Stimulated activated CD8-positive, alpha-beta memory T cell treated with anti-CD3 and anti-CD28 coated beads, Interleukin-15, amount 100 ng/mL, for 4 hours (primary cell): ENCODE results near the gene NKIRAS2.
A peak's percentile ranks its signal among the peaks of the same experiment; 100 is the strongest.
"Not testable (repeated sequence)": the region's sequence is repeated elsewhere in the genome, so short reads cannot be mapped to it uniquely, and the experiment has no call there.

Experiments used
- DNase-seq, 2 donors: peaks; one replicate each; pipeline ENCODE4 v3.0.0-alpha.2; 2020; ENCODE audit warnings: low read depth in 2 of 2

Gene NKIRAS2

DNA sequence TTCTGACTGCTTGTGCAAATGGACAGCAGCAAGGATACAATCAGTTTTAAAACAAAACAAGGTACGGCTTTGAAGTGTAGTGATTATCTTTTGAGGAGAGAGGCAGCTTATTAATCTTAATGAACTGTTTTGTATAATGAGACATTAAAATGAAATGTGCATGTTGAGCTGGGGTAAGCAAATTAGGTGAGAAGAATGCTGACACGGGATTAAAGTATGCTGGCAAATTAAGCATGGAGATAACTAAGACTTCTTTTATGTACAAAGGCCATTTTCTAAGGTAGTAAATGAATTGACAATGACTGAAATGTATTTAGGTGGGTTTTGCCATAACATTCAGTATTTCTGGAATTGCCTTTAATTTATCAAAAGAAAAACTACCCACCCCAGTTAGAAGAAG is 21.4 kb upstream of the NKIRAS2 start:
- no peak for DNase-seq

DNA sequence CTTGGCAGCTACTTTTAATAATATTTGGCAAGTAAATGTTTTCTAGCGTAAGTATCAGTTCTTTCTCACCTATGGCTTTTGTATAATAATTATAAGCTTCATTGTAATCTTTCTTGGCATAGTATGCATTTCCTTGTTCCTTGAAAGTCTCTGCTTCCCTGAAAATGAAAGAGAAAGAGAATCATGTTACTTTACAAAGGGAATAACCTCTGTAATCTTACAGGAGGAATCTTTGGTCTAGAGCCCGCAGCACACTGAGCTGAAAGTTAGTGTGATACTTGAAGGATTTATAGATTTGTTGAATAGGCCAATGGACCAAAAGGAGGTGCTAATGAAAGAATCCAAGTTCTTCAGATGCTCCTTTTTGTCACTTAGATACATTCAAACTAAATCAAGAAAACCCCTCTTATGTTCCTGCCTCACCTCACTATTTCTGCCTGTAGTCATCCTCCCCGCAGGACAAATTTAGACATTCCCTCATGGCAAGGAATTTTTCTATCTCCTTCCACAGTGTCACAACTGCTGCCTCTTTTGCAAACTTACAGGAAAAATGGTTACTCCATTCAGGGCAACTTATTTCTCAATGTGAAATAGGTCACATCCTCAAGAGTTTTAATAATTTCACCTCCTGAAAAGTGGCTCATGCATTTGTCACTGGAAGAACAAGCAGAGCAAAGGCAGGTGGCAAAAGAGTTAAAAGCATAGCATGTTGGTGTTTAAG is 19.3 kb upstream of the NKIRAS2 start:
- DNase-seq: no peak

DNA sequence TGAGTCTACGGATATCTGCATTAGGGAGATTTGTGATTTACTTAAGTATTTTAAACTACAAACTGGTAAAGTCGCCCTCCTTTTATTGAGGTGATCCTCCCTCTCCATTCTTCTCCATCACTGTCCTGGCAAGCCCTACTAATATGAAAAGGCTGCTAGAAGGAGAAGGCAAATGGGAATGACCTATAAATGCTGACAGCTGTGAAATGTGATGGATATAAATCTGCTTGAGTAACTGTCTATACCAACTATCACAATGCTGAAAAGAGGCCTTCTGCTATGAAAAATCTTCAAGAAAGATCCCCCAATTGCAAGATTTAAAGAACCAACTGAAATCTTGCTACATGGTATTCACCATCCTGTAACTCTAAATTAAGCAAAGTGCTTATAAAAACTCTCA is 18.2 kb upstream of the NKIRAS2 start:
- DNase-seq: no peak

DNA sequence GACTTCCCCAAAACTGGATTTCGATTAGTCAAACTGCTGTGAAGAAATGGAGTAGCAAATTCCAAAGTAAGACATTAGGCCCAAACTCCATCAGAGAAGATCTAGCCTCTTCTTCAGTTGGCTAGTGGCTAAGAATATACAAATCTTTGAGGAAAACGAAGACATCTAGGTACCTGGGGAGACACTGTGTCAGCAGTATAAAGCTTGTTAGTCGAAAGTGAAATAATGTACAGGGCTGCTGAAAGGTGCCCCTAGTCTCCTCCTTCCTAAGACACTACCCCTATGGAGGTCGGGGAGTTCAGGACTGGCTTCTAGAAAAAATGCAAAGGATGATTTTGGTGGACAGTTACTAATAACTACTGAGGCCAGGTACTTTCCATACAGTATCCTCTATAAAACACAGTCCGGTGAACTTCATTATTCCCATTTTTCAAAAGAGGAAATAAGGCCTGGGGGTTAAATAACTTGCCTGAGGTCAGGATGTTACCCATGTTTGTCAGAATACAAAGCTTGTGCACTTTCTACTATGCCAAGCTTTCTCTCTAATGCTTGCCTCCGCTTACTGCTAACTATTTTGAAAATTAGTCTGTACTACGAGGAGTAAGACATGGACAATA is 17.6 kb upstream of the NKIRAS2 start:
- DNase-seq: no peak

DNA sequence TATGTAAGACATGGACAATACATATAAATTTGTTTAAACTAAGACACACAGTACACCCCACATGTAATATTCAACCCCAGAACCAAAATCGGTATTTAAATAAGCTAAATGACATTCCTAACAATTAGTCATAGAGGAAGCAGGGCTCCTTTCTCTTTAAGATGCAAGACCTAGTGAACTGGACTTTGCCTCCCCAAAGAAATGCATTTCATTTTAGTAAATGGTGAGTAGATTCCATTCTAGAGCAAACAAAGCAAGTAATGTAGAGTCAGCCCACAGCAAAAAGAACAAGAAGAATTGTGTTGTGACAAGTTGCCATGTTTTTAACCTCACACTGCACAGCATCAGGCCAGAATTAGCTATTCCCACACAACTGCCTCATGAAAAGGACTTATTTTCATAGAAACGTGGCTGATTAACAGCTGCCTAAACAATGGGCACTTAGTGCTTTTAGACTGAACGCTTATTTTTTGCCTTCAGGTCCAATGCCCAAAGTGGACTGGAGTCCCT is 17.0 kb upstream of the NKIRAS2 start:
- no peak for DNase-seq

DNA sequence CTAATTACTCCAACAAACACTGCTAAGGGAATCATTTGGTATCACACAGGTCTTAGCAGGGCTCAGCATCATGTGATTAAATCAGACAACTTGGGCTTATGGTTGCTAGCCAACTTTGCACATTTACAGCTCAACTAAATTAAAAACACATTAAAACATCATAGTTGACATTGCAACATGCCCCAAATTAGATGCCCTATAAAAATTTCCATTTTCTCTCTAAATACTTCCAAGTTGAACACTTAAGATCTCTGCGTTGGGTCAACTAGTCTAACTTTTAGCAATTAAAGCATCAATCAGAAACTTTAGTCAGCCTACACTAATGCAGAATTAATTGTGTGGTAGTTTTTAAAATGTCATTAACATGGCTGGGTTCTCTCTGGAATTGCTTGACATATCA is 14.7 kb upstream of the NKIRAS2 start:
- DNase-seq: no peak

DNA sequence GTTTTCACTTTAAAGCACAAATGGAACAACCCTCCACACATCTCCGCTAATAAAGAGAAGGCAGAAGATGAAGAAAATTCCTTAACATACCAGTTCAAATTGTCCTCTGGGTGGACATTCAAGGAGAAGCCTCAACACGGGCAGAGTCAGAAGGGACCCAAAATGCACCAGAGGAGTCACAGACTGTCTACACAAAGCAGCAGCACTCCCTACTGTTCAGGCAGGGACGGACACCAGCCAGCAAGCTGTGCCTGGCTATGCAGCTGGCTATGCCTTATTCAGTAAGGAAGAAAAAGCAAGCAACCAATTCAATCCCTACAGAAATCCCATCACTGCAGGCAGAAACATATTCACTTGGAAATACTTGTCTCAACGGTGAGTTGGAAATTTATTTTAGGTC is 10.7 kb upstream of the NKIRAS2 start:
- no peak for DNase-seq

DNA sequence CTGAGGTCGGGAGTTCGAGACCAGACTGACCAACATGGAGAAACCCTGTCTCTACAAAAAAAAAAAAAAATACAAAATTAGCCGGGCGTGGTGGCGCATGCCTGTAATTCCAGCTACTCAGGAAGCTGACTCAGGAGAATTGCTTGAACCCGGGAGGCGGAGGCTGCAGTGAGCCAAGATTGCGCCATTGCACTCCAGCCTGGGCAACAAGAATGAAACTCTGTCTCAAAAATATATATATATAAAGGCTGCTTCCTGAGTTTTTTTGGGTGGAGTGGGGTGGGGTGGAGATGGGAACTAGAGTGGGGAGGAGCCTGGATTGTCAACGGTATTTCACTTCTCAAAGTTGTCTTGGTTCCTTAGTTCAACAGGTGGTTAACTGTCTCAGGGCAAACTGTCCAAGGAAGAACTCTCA is 9.6 kb upstream of the NKIRAS2 start:
- not testable (repeated sequence) for DNase-seq

DNA sequence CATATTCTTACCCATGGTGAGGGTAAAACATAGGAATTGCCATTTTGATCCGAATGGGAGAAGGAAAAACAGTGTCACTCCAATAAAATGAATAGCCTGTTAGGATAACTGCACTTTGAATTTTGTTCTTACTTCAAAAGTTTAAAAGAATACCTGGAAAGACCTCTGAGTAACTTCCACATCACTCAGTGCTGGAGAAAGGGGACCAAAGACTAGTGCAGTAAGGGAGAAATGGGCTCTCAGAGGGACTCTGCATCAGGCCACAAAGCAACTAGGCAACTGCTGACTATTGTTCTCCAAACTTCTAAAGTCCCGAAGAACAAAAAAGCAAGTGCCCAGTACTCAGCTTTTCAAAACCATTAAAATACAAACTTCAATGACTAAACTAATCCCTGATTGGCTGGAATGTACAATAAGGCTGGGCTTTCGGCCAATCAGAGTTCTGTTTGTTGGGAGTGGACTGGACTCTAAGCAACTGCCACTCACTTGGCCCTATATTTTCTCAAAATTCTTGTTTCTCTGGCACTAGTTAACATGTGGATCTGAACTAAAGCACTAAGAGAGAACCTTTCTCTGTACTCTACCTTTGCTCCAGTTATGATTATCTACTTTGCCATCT is 8.9 kb upstream of the NKIRAS2 start:
- no peak for DNase-seq

DNA sequence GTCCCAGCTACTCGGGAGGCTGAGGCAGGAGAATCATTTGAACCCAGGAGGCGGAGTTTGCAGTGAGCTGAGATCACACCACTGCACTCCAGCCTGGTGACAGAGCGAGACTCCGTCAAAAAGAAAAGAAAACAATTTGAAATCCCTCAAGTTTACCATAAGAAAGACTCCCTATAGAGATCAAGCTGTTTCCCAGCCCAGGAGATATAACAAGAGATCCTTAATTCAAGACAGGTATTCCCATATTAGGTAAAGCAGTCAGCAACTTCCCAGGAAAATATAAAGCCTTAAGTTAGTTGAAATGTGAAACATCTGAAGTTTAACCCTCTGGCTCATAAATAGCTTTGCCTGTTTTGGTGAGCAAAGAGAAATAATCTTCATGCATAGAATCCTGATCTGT is 7.5 kb upstream of the NKIRAS2 start:
- not testable (repeated sequence) for DNase-seq

DNA sequence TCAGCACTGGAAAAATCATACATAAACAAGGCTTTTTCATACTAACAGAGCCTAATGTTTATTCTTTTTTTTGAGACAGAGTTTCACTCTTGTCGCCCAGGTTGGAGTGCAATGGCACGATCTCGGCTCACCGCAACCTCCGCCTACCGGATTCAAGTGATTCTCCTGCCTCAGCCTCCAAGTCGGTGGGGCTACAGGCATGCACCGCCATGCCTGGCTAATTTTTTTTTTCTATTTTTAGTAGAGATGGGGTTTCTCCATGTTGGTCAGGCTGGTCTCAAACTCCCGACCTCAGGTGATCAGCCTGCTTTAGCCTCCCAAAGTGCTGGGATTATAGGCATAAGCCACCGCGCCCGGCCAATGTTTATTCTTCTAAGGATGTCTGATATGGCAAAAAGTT is 6.2 kb upstream of the NKIRAS2 start:
- DNase-seq: not testable (repeated sequence)

DNA sequence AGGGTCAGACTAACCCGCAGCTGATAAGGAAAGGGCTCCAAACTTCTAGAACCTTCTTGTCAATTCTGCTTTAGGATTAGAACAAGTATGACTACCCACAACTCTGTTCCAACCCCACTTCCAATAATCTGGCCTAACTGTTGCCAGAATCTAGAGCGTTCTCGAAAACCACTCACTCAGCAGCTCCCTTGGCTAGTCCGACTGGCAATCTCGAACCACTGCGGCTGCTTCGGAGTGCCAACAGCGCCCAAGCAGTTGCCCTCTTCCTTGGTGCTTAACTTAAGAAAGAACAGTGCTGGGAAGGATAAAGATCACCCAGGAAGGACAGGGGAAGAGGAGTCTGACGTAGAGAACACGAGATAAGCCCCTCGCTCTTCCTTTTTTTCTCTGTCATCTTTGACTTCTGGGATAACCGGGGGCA is 3.5 kb upstream of the NKIRAS2 start:
- DNase-seq: no peak

DNA sequence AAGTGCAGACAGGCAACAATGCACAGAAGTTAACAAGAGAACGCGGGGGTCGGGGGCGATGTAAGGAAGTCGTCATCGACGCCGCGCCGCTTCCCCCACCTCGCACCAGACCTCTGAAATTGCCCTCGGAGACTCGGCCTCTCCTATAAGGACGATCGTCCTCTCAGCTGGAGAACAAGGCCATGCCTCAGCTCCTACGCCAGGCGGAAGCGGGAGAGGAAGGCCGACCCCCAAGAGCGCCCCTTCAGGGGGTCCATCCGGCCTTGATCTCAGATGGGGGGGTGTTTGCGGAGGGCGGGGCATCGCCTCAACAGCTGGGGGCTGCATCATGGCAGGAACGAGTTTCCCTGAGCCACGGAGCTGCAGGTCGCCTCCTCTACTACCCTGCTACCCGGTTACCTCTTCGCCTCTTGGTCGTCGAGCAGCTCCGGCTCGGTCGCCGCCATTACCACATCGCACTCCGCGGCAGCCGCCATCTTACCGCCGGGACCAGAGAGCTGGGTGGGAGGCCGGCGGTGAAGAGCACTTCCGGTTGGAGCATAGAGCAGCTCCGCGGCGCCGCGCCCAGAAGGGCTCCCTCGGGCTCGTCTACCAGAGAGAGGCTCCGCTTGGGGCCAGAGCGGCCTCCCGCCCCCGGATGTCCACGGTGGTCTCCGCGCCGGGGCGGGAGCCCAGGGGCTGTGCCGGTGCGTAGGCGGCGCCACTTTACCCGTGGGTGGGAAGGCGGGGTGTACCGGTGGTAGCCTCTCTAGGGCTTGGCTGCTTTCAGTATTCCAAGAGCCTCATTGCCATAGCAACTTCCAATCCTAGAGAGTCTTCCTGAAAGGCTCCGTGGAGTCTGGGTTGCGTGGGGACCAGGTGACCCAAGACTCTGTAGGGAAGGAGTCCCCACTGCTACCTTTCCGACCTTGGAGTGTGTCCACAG is 2.7 kb upstream of the NKIRAS2 start, which contains the start of gene DNAJC7:
TSS of gene DNAJC7 (minus strand) at position 499 of the 925 bp plus-strand sequence. CDS start at position 476, 23 bp downstream.
- DNase-seq: peak; percentile 79 to 85

DNA sequence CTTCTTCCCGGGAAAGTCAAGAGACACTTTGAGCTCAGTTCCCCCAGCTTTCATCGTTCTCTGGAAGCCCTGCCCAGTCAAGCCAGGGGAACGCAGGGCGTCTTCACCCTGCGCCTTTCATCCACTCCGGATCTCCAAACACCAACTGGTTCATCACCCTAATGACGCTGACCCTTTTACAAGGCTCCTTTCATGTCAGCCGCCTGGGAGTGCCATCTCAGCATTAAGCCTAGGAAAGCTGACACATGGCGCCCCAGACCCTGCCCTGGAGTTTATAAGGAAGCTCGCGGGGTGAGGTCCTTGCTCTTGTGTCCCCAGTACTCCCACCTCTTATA is 2.1 kb upstream of the NKIRAS2 start:
- DNase-seq: no peak

DNA sequence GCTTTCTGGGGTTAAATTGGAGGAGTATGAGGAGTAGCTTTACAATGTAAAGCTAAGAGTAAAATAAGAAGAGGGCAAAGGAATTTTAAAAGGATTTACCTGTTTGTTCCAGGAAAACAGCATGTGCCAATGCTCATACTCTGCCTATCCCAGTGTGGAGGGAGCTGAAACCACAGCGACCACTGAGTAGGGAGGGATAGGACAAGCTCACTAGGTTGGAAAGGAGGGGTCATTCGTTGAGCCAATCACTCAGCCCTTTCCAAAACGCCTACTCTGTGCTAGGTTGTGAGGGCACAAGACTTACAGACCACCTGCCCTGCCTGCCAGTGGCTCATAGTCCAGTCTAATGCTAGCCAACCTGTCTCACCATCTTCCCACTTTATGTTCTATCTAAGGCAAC is 1.6 kb upstream of the NKIRAS2 start:
- no peak for DNase-seq

DNA sequence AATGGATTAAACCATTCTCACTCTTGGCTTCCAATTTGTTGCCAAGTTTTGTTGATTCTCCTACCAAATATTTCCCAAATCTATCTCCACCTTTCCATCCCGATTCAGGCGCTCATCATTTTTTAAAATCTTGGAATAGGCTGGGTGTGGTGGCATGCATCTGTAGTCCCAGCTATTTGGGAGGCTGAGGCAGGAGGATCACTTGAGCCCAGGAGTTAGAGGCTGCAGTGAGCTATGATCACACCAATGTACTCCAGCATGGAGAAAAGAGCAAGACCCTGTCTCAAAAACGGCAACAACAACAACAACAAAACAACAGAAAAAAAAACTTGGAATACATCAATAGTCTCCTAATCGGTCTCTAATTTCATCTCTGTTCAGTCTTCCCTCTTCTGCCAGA is 902 bp upstream of the NKIRAS2 start:
- DNase-seq: no peak

DNA sequence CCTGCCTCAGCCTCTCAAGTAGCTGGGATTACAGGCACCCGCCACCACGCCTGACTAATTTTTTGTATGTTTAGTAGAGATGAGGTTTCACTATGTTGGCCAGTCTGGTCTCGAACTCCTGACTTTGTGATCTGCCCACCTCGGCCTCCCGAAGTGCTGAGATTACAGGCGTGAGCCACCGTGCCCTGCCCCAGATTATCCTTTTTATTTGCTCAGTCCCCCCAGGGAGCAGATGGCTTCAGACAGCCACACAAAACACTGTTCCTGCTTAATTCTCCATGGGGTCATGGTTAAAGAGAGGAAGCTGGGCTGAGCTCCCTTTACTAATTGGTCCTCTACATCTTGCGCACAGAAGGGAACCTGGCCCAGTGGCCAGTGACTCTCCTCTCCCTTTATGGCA is 955 bp downstream of the NKIRAS2 start:
- DNase-seq: not testable (repeated sequence)

DNA sequence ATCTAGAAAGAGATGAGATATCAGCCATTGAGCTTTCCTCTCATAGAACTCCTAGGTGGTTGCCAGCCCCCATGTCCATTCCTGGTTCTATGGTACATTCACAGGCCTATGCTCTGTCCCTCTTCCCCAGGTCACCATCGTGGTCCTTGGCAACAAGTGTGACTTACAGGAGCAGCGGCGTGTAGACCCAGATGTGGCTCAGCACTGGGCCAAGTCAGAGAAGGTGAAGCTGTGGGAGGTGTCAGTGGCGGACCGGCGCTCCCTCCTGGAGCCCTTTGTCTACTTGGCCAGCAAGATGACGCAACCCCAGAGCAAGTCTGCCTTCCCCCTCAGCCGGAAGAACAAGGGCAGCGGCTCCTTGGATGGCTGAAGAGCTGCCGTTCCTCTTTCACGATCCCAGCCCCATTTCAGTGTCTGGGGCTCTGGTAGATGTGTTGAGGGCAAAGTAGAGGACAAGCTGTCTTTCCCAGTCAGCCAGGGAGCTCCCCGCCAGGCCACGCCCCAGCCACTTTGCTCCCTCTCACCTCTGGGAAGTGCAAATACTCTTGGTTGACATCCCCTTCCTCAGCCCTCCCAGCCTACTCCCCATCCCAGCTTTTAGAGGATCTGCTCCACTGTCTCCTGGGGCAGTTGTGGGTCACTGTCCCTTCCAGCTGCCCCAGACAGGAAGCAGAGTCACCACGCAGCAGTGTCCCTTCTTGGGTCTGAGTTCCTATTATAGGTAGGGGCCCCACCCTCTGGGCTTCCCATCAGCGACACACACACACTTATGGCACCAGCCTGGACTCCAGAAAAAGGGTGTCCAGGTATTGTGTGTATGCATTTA is 3.8 kb downstream of the NKIRAS2 start:
- DNase-seq: no peak

DNA sequence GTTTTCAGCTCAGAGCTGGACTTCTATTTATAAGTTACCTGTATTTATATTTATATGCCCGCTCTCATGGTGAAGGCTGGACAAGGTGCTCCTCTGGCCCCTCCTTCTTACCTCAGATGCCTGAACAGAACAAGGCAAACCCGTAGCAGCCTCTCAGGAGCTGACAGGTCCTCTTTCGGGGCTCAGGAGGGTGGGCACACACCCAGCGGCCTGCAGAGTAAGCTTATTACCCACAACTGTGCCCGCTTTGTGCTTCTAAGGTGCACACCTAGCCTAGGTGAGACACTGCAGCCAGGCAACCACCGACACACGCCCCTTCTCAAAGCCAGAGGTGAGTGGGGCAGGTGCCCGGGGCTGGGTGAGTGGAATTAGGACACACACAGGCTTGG is 5.3 kb downstream of the NKIRAS2 start:
- DNase-seq: no peak

DNA sequence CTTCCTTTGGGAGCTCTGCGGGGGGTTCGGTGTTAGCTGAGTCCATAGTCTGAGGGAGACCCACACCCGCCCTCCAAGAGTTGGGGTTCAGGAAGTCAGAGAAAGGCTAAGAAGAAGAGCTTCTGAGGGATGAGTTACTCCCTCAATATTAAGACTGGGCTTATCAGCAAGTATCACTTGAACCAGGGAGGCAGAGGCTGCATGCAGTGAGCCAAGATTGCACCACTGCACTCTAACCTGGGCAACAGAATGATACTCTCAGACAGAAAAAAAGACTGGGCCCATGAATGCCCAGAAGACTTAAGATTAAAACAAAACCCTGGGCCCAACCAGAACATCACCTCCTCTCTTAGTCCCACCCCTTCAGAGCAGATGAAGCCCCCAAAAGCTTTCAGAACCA is 6.0 kb downstream of the NKIRAS2 start:
- no peak for DNase-seq
